Posterior cingulate gyrus (tissue), 11 donors: ENCODE results near the gene FOXA3.
"Not testable (repeated sequence)": the region's sequence is repeated elsewhere in the genome, so short reads cannot be mapped to it uniquely, and the experiment has no call there.

Experiments
- DNase-seq, 10 donors: peaks; one replicate each; pipeline versions ENCODE4 v3.0.0 to v3.0.0-alpha.2; 2020 to 2021; ENCODE audit warnings: mixed read lengths in 3 of 10
- intact Hi-C: fragments of 100-400 bp; cut with DNase I; formaldehyde crosslinking; loops from one replicate; pipeline ENCODE4 v1.15.1; 2023

FOXA3 gene

DNA sequence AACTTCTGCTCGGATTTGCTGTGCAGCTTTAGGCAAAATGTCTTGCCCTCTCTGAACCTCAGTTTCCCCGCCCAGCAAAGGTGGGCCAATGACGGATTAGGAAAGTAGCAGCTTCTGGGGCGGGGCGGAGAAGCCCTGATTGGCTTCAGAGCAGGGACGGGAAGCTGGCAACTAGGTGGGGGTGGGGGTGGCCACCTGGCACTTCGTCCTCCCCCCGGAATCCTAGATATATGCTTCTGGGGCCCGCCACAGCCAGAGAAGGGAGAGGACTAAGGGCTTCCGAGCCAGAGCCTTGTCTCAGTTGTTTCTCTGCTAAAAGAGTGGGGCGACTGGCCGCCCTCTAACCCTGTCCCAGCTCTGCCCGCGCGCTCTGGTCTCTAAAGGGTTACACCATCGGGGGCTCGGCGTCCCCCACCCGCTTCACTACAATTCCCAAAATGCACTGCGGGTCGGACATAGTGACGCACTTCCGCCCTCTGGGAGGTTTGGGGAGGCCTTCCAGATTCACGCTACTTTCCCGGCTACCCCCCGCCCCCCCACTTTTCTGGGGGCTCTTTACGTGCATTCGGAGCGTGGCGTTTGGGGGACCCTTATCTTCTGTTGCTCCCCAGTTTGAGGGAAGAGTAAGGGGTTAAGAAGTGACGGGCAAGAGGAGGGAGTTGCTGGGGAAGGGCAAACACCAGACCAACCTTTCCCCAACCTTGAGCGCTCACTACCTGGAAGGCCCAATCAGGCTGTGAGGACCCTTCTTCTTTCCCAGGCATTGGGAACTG lies 22.5 kb downstream of the FOXA3 start:
- DNase-seq = peak; percentile 86 to 98 (median 90)
- intact Hi-C loops = loop anchor here (2.0 kb wide), 3 partner anchors 16 to 130 kb away; partner anchors contain the start of genes MYPOP and SYMPK

DNA sequence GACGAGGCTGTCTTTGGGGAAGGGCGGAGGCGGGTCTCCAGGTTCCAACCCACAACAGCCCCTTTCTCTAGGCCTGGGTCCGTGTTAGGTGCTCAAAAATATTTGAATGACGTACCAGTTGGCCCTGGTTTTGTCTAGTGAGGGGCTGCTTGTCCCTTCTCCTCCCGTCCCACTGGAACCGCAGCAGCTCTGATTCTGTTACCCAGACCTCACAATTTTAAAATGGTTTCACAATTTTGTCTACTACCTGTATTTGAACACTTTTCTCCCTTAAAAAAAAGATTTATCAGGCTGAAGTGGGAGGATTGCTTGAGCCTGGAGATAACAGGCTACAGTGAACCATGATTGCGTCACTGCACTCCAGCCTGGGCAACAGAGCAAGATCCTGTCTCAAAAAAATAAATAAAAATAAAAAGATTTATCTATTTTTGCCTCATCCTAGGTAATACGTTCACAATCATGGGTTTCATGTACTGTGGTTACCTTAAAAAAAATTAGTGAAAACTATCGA lies 23.1 kb downstream of the FOXA3 start:
- intact Hi-C loops = loop anchor here (2.0 kb wide), 3 partner anchors 16 to 130 kb away; partner anchors contain the start of genes MYPOP and SYMPK
- no peak for DNase-seq

DNA sequence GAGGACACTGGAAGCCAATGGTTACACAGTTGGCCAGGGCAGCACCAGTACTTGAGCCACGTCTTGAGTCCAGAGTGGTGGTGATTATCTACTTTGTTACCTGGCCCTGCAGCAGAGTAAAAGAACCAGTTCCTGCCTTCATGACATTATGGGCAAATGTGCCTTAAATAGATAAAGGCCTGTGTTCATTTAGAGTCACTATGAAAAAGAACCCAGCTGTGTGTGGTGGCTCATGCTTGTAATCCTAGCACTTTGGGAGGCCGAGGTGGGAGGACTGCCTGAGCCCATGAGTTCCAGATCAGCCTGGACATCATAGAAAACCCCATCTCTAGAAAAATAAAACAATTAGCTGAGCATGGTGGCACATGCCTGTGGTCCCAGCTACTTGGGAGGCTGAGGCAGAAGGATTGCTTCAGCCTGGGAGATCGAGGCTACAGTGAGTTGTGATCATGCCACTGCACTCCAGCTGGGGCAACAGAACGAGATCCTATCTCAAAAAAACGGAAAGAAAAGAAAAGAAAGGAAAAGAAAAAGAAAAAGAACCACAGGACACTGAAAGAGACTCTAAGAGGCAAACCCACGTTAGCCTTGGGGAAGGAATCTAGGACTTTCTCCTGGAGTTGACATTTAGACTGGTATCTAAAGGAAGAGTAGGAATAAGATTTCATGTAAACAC lies 25.2 kb downstream of the FOXA3 start:
- intact Hi-C loops = no loop called here

DNA sequence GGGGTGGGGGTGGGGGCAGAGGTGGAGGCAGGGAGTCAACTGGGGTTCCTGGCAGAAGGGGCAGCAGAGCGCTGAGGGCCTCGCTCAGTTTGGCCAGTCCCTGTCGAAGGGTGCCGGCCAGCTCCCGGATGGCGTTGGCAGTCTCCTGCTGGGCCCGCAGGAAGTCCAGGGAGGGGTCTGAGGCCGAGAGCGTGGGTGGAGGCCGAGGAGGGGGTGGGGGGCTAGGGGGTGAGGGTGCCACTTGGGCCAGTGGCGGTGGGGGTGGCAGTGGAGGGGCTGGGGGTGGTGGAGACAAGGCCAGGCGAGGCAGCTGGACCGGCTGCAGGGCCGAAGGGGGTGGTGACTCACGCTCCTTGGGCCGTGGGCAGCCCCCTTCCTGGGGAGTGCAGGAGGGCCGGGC lies 26.8 kb downstream of the FOXA3 start:
- intact Hi-C loops = no loop called here
- DNase-seq = no peak

More for the DNA sequence above, 25.2 kb downstream of the FOXA3 start:
- no peak for DNase-seq

DNA sequence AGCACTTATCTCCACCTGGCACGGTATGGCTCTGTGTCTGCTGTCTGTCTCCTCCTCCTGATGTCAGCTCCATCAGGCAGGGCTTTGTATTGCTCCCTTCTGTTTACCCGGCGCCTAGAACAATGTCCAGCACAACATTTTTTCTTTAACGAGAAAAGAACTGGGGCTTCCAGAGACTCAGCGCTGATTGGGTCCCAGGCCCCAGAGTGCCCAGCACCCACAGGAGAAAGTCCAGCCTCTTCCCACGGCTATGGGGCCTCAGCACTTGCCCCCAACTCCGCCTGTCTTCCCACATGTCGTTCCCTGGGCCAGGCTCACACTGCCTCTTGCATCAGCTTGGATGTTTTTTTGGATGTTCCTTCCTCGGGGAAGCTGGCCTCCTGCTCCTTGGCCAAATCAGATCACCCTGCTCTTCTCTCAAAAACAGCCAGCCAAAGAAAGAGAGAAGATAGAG lies 31.4 kb downstream of the FOXA3 start:
- no peak for DNase-seq
- intact Hi-C loops = no loop called here

DNA sequence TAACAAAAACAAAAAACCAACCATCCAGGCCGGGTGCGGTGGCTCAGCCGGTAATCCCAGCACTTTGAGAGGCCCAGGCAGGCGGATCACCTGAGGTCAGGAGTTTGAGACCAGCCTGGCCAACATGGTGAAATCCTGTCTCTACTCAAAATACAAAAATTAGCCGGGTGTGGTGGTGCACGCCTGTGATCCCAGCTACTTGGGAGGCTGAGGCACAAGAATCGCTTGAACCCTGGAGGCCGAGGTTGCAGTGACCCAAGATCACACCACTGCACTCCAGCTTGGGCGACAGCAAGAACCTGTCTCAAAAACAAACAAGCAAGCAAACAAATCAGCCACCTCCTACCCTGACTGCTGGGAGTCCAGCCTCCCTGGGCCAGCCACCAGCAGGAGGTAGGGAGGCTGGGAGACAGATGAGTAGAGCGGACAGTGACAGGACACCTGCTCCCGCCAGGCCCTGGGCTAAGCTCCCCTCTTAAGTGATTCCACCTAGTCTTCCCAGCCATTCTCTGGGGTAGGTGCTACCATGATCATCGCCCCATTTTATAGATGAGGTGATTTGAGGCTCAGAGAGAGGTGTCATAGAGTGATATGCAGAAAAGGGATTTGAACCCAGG lies 32.0 kb downstream of the FOXA3 start:
- intact Hi-C loops, DNase-seq: not testable (repeated sequence)

DNA sequence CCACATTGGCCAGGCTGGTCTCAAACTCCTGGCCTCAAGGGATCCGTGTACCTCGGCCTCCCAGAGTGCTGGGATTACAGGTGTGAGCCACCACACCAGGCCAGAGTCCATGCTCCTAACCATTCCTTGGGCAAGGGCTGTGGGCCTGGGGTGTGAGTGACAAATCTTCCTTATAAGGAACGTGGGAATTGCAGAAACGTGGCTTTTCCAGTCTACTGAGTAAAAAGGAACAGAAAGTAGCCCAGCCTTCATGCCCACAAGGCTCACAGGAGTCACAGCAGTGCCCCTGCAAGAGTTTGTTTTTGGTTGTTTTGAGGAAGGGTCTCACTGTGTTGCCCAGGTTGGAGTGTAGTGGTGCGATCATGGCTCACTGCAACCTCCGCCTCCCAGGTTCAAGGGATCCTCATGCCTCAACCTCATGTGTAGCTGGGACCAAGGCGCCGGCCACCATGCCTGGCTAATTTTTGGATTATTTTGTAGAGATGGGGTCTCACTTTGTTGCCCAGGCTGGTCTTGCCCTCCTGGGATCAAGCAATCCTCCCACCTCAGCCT lies 33.2 kb downstream of the FOXA3 start:
- no peak for DNase-seq
- intact Hi-C loops = no loop called here

DNA sequence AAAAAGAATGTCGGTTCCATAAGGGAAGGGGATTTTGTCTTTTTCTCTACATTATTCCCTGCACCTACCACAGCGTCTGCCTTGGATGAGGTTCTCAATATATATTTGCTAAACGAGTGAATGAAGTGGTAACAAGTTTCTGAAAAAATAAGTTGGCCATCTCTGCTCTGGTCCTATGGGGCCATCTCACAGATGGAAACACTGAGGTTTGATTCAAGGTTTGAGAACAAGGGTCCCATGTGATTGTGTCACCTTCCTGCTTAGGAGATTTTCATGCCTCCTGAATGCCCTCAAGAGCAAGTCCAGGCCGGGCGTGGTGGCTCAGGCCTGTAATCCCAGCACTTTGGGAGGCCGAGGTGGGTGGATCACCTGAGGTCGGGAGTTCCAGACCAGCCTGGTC lies 35.1 kb downstream of the FOXA3 start:
- intact Hi-C loops = no loop called here
- no peak for DNase-seq

DNA sequence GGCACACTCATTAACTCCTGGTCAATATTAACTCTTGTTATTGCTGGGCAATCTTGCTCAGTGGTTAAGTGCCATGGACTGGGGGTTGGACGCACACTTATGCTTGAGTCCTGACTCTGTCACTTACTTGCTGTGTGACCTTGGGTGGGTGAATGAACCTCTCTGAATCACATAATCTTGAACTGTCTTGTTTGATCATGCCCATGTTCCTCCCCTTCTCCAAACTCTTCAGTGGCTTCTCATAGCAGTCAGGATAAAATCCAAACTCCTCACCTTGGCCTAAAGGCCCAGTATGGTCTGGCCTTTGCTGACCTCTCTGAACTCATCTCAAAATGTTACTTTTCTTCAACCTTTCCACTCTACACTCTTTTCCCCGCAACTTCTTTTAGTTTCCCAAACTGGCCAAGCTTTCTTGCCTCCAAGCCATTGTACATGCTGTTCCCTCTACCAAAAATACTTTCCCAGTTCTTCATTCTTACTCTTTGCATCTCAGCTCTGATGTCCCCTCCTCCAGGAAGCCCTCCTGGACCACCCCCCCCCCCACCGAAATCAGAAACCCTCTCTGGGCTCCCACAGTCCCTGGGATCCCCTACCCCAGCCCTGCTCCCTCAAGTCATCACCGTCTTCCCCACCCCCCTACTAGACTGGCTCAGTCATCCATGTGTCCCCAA lies 35.9 kb downstream of the FOXA3 start:
- DNase-seq = peak in 1 of 10 donors; percentile 3
- intact Hi-C loops = loop anchor here (5.0 to 10.0 kb wide), 3 partner anchors 55 to 175 kb away; no protein-coding TSS in a partner anchor

DNA sequence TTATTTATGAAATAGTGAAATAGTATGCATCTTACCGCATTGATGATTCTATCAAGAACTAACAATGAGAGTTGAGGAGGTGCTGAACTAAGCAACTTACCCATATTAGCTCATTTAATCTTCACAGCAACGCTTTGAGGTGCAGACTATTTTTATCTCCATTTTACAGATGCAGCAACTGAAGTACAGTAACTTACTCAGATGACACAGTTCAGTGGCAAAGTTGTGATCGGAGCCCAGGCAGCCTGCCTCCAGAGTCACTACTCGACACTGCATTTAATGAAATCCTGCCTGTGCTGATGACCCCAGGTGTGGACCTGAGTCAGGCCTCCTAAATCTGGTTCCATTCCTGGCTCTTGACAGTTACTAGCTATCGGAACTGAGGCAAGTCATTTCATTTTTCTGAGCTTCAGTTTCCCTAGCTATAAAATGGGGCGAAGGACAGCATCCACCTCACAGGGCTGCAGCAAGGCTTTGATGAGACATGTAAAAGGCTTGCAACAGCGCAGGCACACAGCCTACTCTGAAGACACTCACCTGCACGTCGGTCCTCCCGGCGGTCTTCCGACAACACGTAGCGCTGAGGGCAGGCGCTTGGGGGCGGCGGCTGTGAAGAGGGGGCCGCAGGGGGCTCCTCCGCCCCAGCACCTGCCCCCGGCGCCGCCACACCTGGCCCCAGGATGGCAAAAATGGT lies 36.8 kb downstream of the FOXA3 start:
- intact Hi-C loops = loop anchor here (5.0 to 10.0 kb wide), 3 partner anchors 54 to 174 kb away; no protein-coding TSS in a partner anchor
- peak in 1 of 10 donors; percentile 39 for DNase-seq

DNA sequence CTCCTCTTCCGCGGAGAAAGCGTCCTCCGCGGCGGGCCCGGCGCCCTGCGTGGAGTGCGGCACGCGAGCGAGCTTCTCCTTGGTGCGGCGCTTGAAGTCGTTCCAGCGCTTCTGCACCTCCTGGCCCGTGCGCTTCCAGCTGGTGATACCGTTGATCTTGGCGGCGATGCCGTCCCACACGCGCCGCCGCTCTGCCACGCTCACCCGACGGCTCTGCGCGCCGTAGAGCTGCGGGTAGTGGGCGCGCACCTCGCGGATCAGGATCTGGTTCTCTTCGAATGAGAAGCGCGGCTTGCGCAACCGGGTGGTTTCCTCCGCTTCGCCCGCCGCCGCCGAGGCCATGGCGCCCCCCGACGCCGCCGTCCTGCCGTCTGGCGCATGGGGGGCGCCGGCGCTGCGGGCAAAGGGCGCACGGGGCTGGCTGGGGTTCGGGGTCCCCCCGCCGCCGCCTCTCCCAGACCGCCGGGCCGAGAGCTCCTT lies 37.3 kb downstream of the FOXA3 start:
- DNase-seq = peak in 1 of 10 donors; percentile 27
- intact Hi-C loops = loop anchor here (5.0 to 10.0 kb wide), 3 partner anchors 53 to 173 kb away; no protein-coding TSS in a partner anchor

DNA sequence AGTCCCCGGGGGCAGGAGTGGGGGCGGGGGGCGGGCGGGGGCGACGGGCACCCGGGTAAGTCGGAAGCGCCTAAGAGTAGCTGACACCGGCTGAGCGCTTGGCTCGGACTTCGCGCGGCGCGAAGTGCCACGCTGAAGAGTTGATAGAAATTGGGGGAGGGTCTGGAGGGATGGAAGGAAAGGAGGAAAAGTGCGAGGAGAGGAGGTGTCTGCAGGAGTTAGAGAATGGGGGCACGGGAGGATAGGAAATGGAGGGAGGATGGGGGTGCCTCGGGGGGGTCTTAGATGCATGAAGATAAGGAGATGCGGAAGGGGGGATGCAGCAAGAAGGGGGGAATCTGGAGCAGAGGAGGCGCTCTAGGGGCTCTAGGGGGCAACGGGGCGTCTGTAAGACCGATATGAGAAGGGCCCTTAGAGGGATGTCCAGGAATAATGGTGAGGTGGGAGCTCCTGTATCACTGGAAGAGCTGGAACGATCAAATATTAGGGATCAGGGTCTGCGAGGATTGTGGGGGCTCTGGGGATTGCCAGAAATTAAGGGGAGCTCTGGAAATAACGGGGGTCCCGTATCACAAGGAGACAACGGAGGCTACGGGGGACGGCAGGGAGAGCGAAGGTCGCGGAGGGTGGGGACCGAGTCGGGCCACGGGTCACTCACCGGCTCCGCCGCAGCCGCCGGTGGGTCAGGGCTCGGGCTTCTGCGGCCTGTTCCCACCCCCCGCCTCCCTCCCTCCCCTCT lies 38.0 kb downstream of the FOXA3 start, which contains the start of gene MYPOP:
Gene MYPOP (minus strand): TSS at position 702 of the 739 bp plus-strand sequence. CDS start 840 bp downstream, outside the sequence.
- intact Hi-C loops = loop anchor here (2.0 to 10.0 kb wide), 4 partner anchors 15 to 173 kb away; partner anchors contain the start of gene IRF2BP1
- DNase-seq = peak in 1 of 10 donors; percentile 52

DNA sequence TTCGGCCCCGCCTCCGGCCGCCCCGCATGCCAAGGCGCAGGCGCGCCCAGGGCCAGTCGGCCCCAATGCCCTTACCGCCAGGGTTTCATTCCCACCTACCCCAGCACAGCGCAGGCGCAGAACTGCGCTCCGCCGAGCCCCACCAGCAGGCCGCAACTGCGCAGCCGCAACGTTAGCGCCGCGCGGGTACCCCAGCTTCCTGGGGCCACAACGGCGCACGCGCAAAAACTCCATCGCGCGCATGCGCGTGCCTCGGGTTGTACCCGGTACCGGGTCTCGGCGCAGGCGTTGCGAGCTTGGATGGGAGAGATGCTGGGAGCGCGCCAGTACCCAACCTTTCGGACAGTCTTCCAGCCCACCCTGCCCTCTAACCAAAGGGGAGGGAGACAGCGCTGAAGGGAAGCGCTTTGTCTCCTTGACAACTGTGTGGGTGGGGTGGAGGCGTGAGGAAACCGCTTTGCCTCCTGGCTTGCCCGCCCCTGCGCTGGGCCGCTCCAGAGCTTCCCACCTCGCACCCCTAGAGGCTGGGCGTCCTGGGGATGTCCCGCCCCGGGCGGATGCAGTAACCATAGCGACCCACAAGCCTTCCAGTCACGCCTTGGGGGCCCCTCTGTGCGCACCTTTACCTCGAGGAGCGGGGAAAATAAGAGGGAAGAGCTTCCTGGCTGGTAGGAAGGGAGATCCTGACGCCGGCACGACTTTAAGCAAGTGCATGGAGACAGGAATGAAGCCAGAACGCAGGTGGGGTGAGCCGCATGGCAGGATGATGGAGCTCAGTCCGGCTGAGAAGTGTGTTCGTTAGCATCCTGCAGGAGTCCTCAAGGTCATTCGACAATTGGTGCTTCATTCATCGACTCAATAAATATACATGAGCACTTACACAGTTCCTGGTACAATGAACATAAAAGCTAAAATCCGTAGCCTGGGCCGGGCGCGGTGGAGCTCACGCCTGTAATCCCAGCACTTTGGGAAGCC lies 38.8 kb downstream of the FOXA3 start:
- peak; percentile 95 to 100 (median 98) for DNase-seq
- intact Hi-C loops = loop anchor here (2.0 to 10.0 kb wide), 4 partner anchors 16 to 172 kb away; partner anchors contain the start of gene IRF2BP1

DNA sequence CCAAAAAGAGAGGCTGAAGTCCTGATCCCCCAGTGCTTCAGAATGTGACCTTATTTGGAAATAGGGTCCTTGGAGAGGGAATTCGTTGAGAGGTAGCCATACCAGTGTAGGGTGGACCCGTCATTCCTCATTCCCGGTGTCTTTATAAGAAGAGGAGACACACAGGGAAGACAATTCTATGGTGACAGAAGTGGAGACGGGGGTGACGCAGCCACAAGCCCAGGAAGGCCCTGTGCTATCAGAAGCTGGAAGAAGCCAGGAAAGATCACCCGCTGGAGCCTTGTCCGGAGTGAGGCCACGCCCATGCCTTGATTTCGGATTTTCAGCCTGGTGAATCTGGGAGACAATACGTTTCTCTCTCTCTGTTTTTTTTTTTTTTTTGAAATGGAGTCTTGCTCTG lies 40.9 kb downstream of the FOXA3 start:
- intact Hi-C loops = loop anchor here (10.0 kb wide), 2 partner anchors 50 to 170 kb away; no protein-coding TSS in a partner anchor
- DNase-seq = peak in 1 of 10 donors; percentile 50

DNA sequence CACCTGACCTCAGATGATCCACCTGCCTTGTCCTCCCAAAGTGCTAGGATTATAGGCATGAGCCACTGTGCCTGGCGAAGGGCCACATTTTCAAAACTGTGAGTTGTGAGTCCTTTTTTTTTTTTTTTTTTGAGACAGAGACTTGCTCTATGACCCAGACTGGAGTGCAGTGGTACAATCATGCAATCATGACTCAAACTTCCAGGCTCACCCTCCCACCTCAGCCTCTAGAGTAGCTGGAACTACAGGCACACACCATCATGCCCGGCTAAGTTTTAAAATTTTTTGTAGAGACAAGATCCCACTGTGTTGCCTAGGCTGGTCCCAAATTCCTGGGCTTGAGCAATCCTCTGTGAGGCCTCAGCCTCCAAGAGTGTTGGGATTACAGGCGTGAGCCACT lies 42.1 kb downstream of the FOXA3 start:
- intact Hi-C loops = loop anchor here (10.0 kb wide), 2 partner anchors 49 to 169 kb away; no protein-coding TSS in a partner anchor
- DNase-seq = no peak

DNA sequence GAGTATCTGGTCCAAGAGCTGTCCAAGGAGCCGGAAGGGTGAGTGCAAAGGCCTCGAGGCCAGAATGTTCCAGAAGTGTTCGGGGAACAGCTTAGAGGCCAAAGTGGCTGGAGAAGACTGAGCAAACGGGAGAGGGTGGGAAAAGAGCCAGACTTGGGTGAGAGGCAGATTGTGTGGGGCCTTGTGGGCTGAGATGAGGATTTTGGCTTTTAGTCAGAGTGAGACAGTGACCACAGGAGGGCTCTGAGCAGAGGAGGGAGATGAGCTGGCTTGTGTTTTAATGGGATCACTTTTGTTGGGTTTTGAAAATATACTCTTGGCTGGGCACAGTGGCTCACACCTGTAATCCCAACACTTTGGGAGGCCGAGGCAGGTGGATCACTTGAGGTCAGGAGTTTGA lies 44.8 kb downstream of the FOXA3 start:
- intact Hi-C loops = loop anchor here (10.0 kb wide), 2 partner anchors 46 to 166 kb away; no protein-coding TSS in a partner anchor

DNA sequence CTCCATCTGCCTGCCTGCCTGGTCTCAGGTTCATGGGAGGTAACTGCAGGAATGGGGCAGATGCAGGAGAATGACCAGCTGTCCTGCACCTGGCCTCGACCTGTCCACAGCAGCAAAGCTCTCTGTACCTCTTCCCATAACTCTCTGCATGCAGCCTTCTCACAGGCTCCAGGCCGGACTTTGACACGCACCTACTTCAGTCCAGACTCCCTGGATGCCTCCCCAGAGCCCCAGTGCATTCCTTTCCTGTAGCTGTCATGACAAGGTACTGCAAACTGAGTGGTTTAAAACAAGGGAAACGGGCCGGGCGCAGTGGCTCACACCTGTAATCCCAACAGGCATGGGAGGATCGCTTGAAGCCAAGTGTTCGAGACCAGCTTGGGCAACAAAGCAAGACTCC lies 47.2 kb downstream of the FOXA3 start:
- intact Hi-C loops = no loop called here
- DNase-seq = peak in 1 of 10 donors; percentile 17

More for the DNA sequence above, 44.8 kb downstream of the FOXA3 start:
- peak in 1 of 10 donors; percentile 10 for DNase-seq
